Hepatocyte (in vitro differentiated cells): ENCODE results near the gene GXYLT2.

Experiments
- EZH2 ChIP-seq: fragments of 200-600 bp; sonication (generic); IDR thresholded peaks from 2 replicates; pipeline ENCODE4 v1.6.1; 2016; ENCODE audit warnings: antibody characterized with exemption, mild to moderate bottlenecking, borderline replicate concordance
- EZH2phosphoT487 ChIP-seq: fragments of 200-600 bp; sonication (generic); IDR thresholded peaks from one replicate; pipeline ENCODE4 v1.6.1; 2018; ENCODE audit warnings: antibody characterized with exemption, mild to moderate bottlenecking, low read depth, moderate library complexity; ENCODE audit not compliant: unreplicated experiment, severe bottlenecking
- TF ChIP-seq, protein P1 (sequence below): fragments of 200-600 bp; sonication (generic); IDR thresholded peaks from 2 replicates; pipeline ENCODE4 v1.5.1; 2016; ENCODE audit warnings: antibody characterized with exemption, mild to moderate bottlenecking; ENCODE audit not compliant: poor library complexity

DNA sequence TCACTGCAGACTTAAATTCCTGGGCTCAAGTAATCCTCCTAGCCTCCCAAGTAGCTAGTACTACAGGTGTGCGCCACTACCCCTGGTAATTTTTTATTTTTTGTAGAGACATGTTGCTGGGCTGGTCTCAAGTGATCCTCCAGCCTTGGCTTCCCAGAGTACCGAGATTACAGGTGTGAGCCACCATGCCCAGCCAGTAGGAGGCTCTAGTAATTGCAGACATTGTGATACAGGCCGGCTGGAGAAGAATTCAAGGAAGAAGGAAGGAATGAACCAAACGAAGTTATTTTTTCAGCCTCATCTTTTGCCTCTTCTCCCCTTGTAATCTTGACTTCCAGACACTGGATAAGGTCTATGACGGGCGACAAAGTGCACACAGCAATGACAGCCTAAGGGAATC, 105.5 kb downstream of the GXYLT2 start:
- TF ChIP-seq, protein P1, sequence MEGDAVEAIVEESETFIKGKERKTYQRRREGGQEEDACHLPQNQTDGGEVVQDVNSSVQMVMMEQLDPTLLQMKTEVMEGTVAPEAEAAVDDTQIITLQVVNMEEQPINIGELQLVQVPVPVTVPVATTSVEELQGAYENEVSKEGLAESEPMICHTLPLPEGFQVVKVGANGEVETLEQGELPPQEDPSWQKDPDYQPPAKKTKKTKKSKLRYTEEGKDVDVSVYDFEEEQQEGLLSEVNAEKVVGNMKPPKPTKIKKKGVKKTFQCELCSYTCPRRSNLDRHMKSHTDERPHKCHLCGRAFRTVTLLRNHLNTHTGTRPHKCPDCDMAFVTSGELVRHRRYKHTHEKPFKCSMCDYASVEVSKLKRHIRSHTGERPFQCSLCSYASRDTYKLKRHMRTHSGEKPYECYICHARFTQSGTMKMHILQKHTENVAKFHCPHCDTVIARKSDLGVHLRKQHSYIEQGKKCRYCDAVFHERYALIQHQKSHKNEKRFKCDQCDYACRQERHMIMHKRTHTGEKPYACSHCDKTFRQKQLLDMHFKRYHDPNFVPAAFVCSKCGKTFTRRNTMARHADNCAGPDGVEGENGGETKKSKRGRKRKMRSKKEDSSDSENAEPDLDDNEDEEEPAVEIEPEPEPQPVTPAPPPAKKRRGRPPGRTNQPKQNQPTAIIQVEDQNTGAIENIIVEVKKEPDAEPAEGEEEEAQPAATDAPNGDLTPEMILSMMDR: no peak
- no peak for TF ChIP-seq EZH2
- TF ChIP-seq EZH2phosphoT487: no peak
